Measurements from ENCODE around the gene XIRP2. TPM values are rescaled to one million over a fixed set of nuclear protein-coding genes. Genes with fewer than 3 reads are reported as not detected.

XIRP2 gene
- total RNA-seq, 5 donors from 2014 or later (not counting 1 experiment from before 2014, with no cell fraction given) = not detected

DNA sequence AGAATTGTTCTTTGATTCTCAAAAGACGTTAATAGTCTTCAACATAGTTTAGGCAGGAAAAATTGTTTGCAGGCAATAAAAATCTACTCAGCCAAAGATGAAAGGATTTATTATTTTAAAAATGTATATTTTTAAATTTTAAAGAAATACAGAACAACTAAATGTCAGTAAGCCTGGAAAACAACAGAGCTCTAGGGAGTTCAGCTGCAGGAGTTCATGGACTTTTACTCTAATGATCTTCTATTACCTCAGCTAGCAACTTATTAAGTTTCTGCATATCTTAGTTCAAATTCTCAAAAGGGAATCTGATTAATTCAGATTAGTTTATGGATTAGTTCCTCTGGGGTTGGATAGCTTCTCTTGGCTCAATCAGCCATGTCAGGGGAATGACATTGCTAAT lies 17.9 kb upstream of the XIRP2 start:
- Histone ChIP-seq H3K36me3 (ENCODE audit: control insufficient read depth in 2 of 2, extremely low read depth in 1 of 2, insufficient read depth in 1 of 2, low read length in 1 of 2) (no peaks in the 10 kb centered on the region), H3K27me3 (replicated peaks in 1 of 2; ENCODE audit: control insufficient read depth in 2 of 2, extremely low read depth in 1 of 2, insufficient read depth in 2 of 2, low read length in 1 of 2) (no peaks in the 10 kb centered on the region), H3K4me1 (ENCODE audit: control insufficient read depth in 1 of 2, extremely low read depth in 1 of 2, insufficient read depth in 2 of 2, low read length in 2 of 2) (no peaks in the 10 kb centered on the region), H3K9me3 (no peaks in the 10 kb centered on the region), H3K4me3 (ENCODE audit: control insufficient read depth in 1 of 2, extremely low read depth in 1 of 2, low read length in 1 of 2) (no peak overlapping the region), H3K27ac (ENCODE audit: low read length) (no peak overlapping the region)
- no CpG with 5 or more reads among the region's 1 CpG for WGBS (ENCODE audit: insufficient coverage)
- no peaks in the 10 kb centered on the region for H3K36me3 Mint-ChIP-seq
- H3K9me3 Mint-ChIP-seq = peaks cover 0 to 5% (median 0%) of the 10 kb centered on the region in 3 donors
- POLR2A ChIA-PET = no interaction called here
- H3K4me1 Mint-ChIP-seq = no peaks in the 10 kb centered on the region
- CTCF ChIA-PET = no interaction called here
- no peak for ATAC-seq (replicated peaks in 1 of 4)
- H3K4me3 Mint-ChIP-seq = no peak overlapping the region
- DNase-seq = no peak
- no peak overlapping the region for H3K27ac Mint-ChIP-seq
- H3K27me3 Mint-ChIP-seq = no peaks in the 10 kb centered on the region

DNA sequence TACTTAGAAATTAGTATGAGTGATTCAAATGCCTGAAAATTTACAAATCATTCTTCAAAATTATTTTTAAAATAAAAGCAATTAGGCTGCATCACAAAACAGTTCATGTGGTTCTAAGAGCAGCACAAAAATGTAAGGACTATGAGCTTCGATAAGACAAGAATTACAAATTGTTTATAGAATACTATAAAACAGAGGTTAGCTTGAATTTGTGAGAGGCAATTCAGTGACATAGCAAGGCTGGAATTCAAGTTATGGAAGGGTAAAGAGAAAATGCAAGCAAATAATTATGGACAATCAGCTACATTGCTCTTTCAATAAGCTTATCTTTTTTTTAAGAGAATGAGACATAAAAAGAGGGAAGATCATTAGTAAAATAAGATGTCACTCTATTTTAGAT lies 7.1 kb upstream of the XIRP2 start:
- DNase-seq (no peak), ATAC-seq (replicated peaks in 1 of 4) (no peak)
- ChIA-PET POLR2A (no interaction called here), CTCF (no interaction called here)
- no CpG with 5 or more reads among the region's 1 CpG for WGBS (ENCODE audit: insufficient coverage)
- Mint-ChIP-seq H3K4me1 (no peaks in the 10 kb centered on the region), H3K27ac (no peak overlapping the region), H3K27me3 (no peaks in the 10 kb centered on the region), H3K4me3 (no peak overlapping the region), H3K9me3 (no peaks in the 10 kb centered on the region), H3K36me3 (no peaks in the 10 kb centered on the region)
- H3K27ac ChIP-seq (ENCODE audit: low read length) = no peak overlapping the region
- no peaks in the 10 kb centered on the region for H3K4me1 ChIP-seq (ENCODE audit: control insufficient read depth in 1 of 2, extremely low read depth in 1 of 2, insufficient read depth in 2 of 2, low read length in 2 of 2)
- H3K27me3 ChIP-seq (replicated peaks in 1 of 2; ENCODE audit: control insufficient read depth in 2 of 2, extremely low read depth in 1 of 2, insufficient read depth in 2 of 2, low read length in 1 of 2) = no peaks in the 10 kb centered on the region
- H3K9me3 ChIP-seq = no peaks in the 10 kb centered on the region
- no peaks in the 10 kb centered on the region for H3K36me3 ChIP-seq (ENCODE audit: control insufficient read depth in 2 of 2, extremely low read depth in 1 of 2, insufficient read depth in 1 of 2, low read length in 1 of 2)
- no peak overlapping the region for H3K4me3 ChIP-seq (ENCODE audit: control insufficient read depth in 1 of 2, extremely low read depth in 1 of 2, low read length in 1 of 2)

DNA sequence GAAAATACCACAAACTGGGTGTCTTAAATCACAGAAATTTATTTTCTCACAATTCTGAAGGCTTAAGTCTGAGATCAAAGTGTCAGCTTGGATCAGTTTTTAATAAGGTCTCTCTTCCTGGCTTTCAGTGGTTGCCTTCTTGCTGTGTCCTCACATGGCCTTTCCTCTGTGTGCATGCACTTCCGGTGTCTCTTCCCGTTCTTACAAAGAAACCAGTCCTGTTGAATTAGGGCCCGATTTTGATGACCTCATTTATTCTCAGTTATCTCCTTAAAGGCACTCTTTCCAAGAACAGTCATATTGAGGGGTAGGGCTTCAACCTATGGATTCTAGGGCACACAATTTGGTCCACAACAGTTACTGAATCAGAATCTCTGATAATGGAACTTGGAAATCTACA lies 5.4 kb upstream of the XIRP2 start:
- ChIA-PET POLR2A (no interaction called here), CTCF (no interaction called here)
- no peaks in the 10 kb centered on the region for H3K4me1 Mint-ChIP-seq
- no peaks in the 10 kb centered on the region for H3K27me3 Mint-ChIP-seq
- ATAC-seq (replicated peaks in 1 of 4) = no peak
- Histone ChIP-seq H3K4me3 (ENCODE audit: control insufficient read depth in 1 of 2, extremely low read depth in 1 of 2, low read length in 1 of 2) (no peak overlapping the region), H3K27ac (ENCODE audit: low read length) (no peak overlapping the region), H3K9me3 (no peaks in the 10 kb centered on the region), H3K4me1 (ENCODE audit: control insufficient read depth in 1 of 2, extremely low read depth in 1 of 2, insufficient read depth in 2 of 2, low read length in 2 of 2) (no peaks in the 10 kb centered on the region), H3K27me3 (replicated peaks in 1 of 2; ENCODE audit: control insufficient read depth in 2 of 2, extremely low read depth in 1 of 2, insufficient read depth in 2 of 2, low read length in 1 of 2) (no peaks in the 10 kb centered on the region), H3K36me3 (ENCODE audit: control insufficient read depth in 2 of 2, extremely low read depth in 1 of 2, insufficient read depth in 1 of 2, low read length in 1 of 2) (no peaks in the 10 kb centered on the region)
- no peak overlapping the region for H3K4me3 Mint-ChIP-seq
- H3K36me3 Mint-ChIP-seq = no peaks in the 10 kb centered on the region
- no CpG with 5 or more reads among the region's 3 CpGs for WGBS (ENCODE audit: insufficient coverage)
- H3K27ac Mint-ChIP-seq = no peak overlapping the region
- no peak for DNase-seq
- H3K9me3 Mint-ChIP-seq = no peaks in the 10 kb centered on the region

DNA sequence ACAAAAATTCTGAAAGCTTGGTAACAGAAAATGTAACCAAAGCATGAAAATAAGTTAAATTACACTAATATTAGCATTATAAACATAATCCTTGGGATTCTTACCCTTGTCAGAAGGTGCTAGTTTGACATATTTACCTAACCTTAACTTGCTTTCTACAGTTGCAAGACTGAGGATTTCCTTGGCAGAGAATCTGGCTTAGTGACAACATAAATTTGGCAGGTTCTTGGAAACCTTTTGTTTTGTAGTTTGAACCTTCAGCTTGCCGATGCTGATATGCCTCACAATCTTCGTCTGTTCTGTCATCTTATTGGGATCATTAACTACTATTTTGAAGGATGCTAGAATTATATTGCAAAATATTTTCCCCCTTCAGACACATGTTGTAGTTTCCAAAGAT lies 3.4 kb downstream of the XIRP2 start:
- DNase-seq = no peak
- CTCF ChIA-PET = no interaction called here
- H3K36me3 Mint-ChIP-seq = no peaks in the 10 kb centered on the region
- POLR2A ChIA-PET = no interaction called here
- ATAC-seq (replicated peaks in 1 of 4) = no peak
- Histone ChIP-seq H3K36me3 (ENCODE audit: control insufficient read depth in 2 of 2, extremely low read depth in 1 of 2, insufficient read depth in 1 of 2, low read length in 1 of 2) (no peaks in the 10 kb centered on the region), H3K9me3 (no peaks in the 10 kb centered on the region), H3K27me3 (replicated peaks in 1 of 2; ENCODE audit: control insufficient read depth in 2 of 2, extremely low read depth in 1 of 2, insufficient read depth in 2 of 2, low read length in 1 of 2) (no peaks in the 10 kb centered on the region), H3K4me1 (ENCODE audit: control insufficient read depth in 1 of 2, extremely low read depth in 1 of 2, insufficient read depth in 2 of 2, low read length in 2 of 2) (no peaks in the 10 kb centered on the region), H3K4me3 (ENCODE audit: control insufficient read depth in 1 of 2, extremely low read depth in 1 of 2, low read length in 1 of 2) (no peak overlapping the region), H3K27ac (ENCODE audit: low read length) (no peak overlapping the region)
- H3K4me3 Mint-ChIP-seq = no peak overlapping the region
- no CpG with 5 or more reads among the region's 2 CpGs for WGBS (ENCODE audit: insufficient coverage)
- no peaks in the 10 kb centered on the region for H3K4me1 Mint-ChIP-seq
- peaks cover 0 to 4% (median 0%) of the 10 kb centered on the region in 3 donors for H3K9me3 Mint-ChIP-seq
- no peak overlapping the region for H3K27ac Mint-ChIP-seq
- H3K27me3 Mint-ChIP-seq = no peaks in the 10 kb centered on the region

DNA sequence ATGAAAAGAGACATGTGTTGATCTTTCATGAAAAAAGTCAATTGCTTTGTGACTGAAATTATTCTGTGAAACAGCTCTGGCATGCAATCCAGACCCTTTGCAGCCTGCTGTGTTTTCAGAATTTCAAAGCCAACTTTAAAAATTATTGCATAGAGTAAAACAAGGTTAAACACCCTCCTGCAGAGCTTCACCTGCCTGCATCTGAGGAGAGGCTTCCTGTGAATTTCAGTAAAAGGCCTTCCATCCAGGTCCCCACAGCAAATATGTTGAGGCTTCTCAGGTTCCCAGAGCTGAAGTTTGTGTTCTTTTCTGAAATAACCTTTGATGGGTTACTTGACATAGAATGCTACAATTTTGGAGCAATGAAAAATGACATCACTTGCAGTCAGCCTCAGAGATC lies 4.1 kb downstream of the XIRP2 start:
- CTCF ChIA-PET = no interaction called here
- H3K27me3 Mint-ChIP-seq = no peaks in the 10 kb centered on the region
- no peak overlapping the region for H3K27ac ChIP-seq (ENCODE audit: low read length)

DNA sequence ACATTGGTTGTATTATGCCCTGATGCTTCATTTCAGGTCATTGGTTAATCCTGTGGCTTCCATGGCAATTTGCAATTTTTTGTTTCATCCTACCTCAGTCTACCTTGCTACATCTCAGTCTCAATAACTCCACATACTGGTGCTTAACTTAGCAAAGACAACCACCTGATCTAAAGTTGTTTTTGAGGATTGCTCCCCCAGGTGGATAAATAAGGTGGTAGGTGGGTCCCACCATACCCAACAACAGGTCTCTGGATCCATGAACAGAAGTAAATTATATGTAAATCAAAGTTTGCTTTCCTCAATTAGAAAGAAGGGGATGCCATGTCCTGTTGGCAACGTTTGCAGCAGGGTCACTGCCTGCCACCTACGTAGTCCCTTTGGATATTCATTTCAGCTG lies 7.0 kb downstream of the XIRP2 start:
- Histone ChIP-seq H3K27ac (ENCODE audit: low read length) (no peak overlapping the region), H3K4me3 (ENCODE audit: control insufficient read depth in 1 of 2, extremely low read depth in 1 of 2, low read length in 1 of 2) (no peak overlapping the region), H3K36me3 (ENCODE audit: control insufficient read depth in 2 of 2, extremely low read depth in 1 of 2, insufficient read depth in 1 of 2, low read length in 1 of 2) (no peaks in the 10 kb centered on the region), H3K27me3 (replicated peaks in 1 of 2; ENCODE audit: control insufficient read depth in 2 of 2, extremely low read depth in 1 of 2, insufficient read depth in 2 of 2, low read length in 1 of 2) (no peaks in the 10 kb centered on the region), H3K9me3 (no peaks in the 10 kb centered on the region), H3K4me1 (ENCODE audit: control insufficient read depth in 1 of 2, extremely low read depth in 1 of 2, insufficient read depth in 2 of 2, low read length in 2 of 2) (no peaks in the 10 kb centered on the region)
- H3K4me1 Mint-ChIP-seq = no peaks in the 10 kb centered on the region
- H3K9me3 Mint-ChIP-seq = no peaks in the 10 kb centered on the region
- no peak for ATAC-seq (replicated peaks in 1 of 4)
- peak in 1 of 35 experiments; percentile 5 for DNase-seq
- H3K4me3 Mint-ChIP-seq = no peak overlapping the region
- no CpG with 5 or more reads among the region's 2 CpGs for WGBS (ENCODE audit: insufficient coverage)
- H3K36me3 Mint-ChIP-seq = no peaks in the 10 kb centered on the region
- CTCF ChIA-PET = no interaction called here
- POLR2A ChIA-PET = interaction anchor here in 1 of 2 donors (0.6 kb wide), 1 partner anchor 16 kb away, joined by 4 read pairs; no protein-coding TSS in a partner anchor
- H3K27me3 Mint-ChIP-seq = no peaks in the 10 kb centered on the region
- H3K27ac Mint-ChIP-seq = no peak overlapping the region

More for the DNA sequence above, 4.1 kb downstream of the XIRP2 start:
- no peaks in the 10 kb centered on the region for H3K4me1 Mint-ChIP-seq
- ATAC-seq (replicated peaks in 1 of 4) (no peak), DNase-seq (no peak)
- H3K27ac Mint-ChIP-seq = no peak overlapping the region
- H3K36me3 Mint-ChIP-seq = no peaks in the 10 kb centered on the region
- Histone ChIP-seq H3K4me1 (ENCODE audit: control insufficient read depth in 1 of 2, extremely low read depth in 1 of 2, insufficient read depth in 2 of 2, low read length in 2 of 2) (no peaks in the 10 kb centered on the region), H3K27me3 (replicated peaks in 1 of 2; ENCODE audit: control insufficient read depth in 2 of 2, extremely low read depth in 1 of 2, insufficient read depth in 2 of 2, low read length in 1 of 2) (no peaks in the 10 kb centered on the region), H3K9me3 (no peaks in the 10 kb centered on the region), H3K4me3 (ENCODE audit: control insufficient read depth in 1 of 2, extremely low read depth in 1 of 2, low read length in 1 of 2) (no peak overlapping the region), H3K36me3 (ENCODE audit: control insufficient read depth in 2 of 2, extremely low read depth in 1 of 2, insufficient read depth in 1 of 2, low read length in 1 of 2) (no peaks in the 10 kb centered on the region)
- POLR2A ChIA-PET = no interaction called here
- H3K9me3 Mint-ChIP-seq = peaks cover 0 to 4% (median 0%) of the 10 kb centered on the region in 3 donors
- H3K4me3 Mint-ChIP-seq = no peak overlapping the region

DNA sequence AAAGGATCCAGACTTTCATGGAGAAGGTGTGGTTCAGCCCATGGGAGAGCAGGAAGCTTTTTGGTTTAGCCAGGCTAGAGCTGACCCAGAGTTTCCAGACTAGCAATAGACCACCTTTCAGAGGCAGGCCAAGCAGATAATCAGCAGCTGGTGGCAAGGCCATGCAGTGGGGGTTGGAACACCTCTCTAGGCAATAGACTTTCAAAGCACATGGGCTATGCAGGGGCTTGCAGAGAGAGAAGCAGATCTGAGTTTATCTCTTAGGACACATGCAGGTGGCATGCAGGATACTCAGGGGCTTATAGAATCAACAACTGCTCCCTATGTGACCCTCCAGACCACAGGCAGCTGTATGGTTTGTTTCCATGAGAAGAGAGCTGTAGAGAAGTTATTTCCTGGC lies 9.4 kb downstream of the XIRP2 start:
- no peak for DNase-seq
- no peaks in the 10 kb centered on the region for H3K36me3 Mint-ChIP-seq

More for the DNA sequence above, 9.4 kb downstream of the XIRP2 start:
- no peaks in the 10 kb centered on the region for H3K4me1 Mint-ChIP-seq
- no peak for ATAC-seq (replicated peaks in 1 of 4)
- POLR2A ChIA-PET = no interaction called here
- H3K9me3 Mint-ChIP-seq = no peaks in the 10 kb centered on the region
- no peaks in the 10 kb centered on the region for H3K27me3 ChIP-seq (replicated peaks in 1 of 2; ENCODE audit: control insufficient read depth in 2 of 2, extremely low read depth in 1 of 2, insufficient read depth in 2 of 2, low read length in 1 of 2)
- no peaks in the 10 kb centered on the region for H3K4me1 ChIP-seq (ENCODE audit: control insufficient read depth in 1 of 2, extremely low read depth in 1 of 2, insufficient read depth in 2 of 2, low read length in 2 of 2)
- H3K36me3 ChIP-seq (ENCODE audit: control insufficient read depth in 2 of 2, extremely low read depth in 1 of 2, insufficient read depth in 1 of 2, low read length in 1 of 2) = no peaks in the 10 kb centered on the region
- no peak overlapping the region for H3K4me3 ChIP-seq (ENCODE audit: control insufficient read depth in 1 of 2, extremely low read depth in 1 of 2, low read length in 1 of 2)
- H3K4me3 Mint-ChIP-seq = no peak overlapping the region
- no peaks in the 10 kb centered on the region for H3K27me3 Mint-ChIP-seq
- no peaks in the 10 kb centered on the region for H3K9me3 ChIP-seq
- no peak overlapping the region for H3K27ac Mint-ChIP-seq
- H3K27ac ChIP-seq (ENCODE audit: low read length) = no peak overlapping the region
- CTCF ChIA-PET = no interaction called here
